ENCODE measurements around the gene FN1. TPM values are rescaled to one million over a fixed set of nuclear protein-coding genes. Genes with fewer than 3 reads are reported as not detected.

Gene FN1
- total and polyA plus RNA-seq, 4 donors, result 916 to 12,965 (median 5,646) TPM

GRCh38 chr2:215372968-215373649 is 62.8 kb downstream of the FN1 start:
- no peaks in the 10 kb centered on the region for H3K4me1 ChIP-seq (ENCODE audit: control insufficient read depth in 1 of 2, insufficient read depth in 2 of 2, low read length in 2 of 2)
- H3K4me3 ChIP-seq (ENCODE audit: low read length in 2 of 2), result no peak overlapping the region
- WGBS, 2 donors, result 77 to 78% methylated on average over 9 of the region's 9 CpGs
- no peaks in the 10 kb centered on the region for H3K27me3 ChIP-seq (ENCODE audit: control insufficient read depth in 1 of 2, insufficient read depth in 2 of 2, low read length in 1 of 2)
- DNase-seq (no peak), ATAC-seq (ENCODE audit: low FRiP score) (no peak)
- H3K9me3 ChIP-seq (ENCODE audit: control insufficient read depth, low read length), result no peaks in the 10 kb centered on the region
- peaks cover 27% of the 10 kb centered on the region in 2 donors for H3K36me3 ChIP-seq (ENCODE audit: control insufficient read depth in 1 of 2, insufficient read depth in 2 of 2, low read length in 1 of 2)
- intact Hi-C loops (cut with DNase I), result loop anchor here in 1 of 2 donors (10.0 kb wide), 1 partner anchor 52 kb away; no protein-coding TSS in a partner anchor
- no peak overlapping the region for H3K27ac ChIP-seq (ENCODE audit: low read depth in 1 of 2, low read length in 2 of 2)

- intact Hi-C loops (cut with DNase I), result loop anchor here in 1 of 2 donors (10.0 kb wide), 1 partner anchor 53 kb away; no protein-coding TSS in a partner anchor
- DNase-seq (no peak), ATAC-seq (ENCODE audit: low FRiP score) (no peak)
- H3K4me3 ChIP-seq (ENCODE audit: low read length in 2 of 2), result no peak overlapping the region
- H3K9me3 ChIP-seq (ENCODE audit: control insufficient read depth, low read length), result no peaks in the 10 kb centered on the region
- H3K36me3 ChIP-seq (ENCODE audit: control insufficient read depth in 1 of 2, insufficient read depth in 2 of 2, low read length in 1 of 2), result peaks cover 20 to 27% of the 10 kb centered on the region in 2 donors
- WGBS, 2 donors, result 77% methylated on average over 14 of the region's 14 CpGs
- no peaks in the 10 kb centered on the region for H3K4me1 ChIP-seq (ENCODE audit: control insufficient read depth in 1 of 2, insufficient read depth in 2 of 2, low read length in 2 of 2)
- no peaks in the 10 kb centered on the region for H3K27me3 ChIP-seq (ENCODE audit: control insufficient read depth in 1 of 2, insufficient read depth in 2 of 2, low read length in 1 of 2)
- no peak overlapping the region for H3K27ac ChIP-seq (ENCODE audit: low read depth in 1 of 2, low read length in 2 of 2)
These were observed 63.7 kb downstream of the FN1 start for GRCh38 chr2:215371915-215372897.

- Histone ChIP-seq H3K4me1 (ENCODE audit: control insufficient read depth in 1 of 2, insufficient read depth in 2 of 2, low read length in 2 of 2) (no peaks in the 10 kb centered on the region), H3K4me3 (ENCODE audit: low read length in 2 of 2) (no peak overlapping the region), H3K9me3 (ENCODE audit: control insufficient read depth, low read length) (no peaks in the 10 kb centered on the region), H3K27ac (ENCODE audit: low read depth in 1 of 2, low read length in 2 of 2) (peak overlapping the region in 1 of 2 donors; percentile 6), H3K27me3 (ENCODE audit: control insufficient read depth in 1 of 2, insufficient read depth in 2 of 2, low read length in 1 of 2) (no peaks in the 10 kb centered on the region), H3K36me3 (ENCODE audit: control insufficient read depth in 1 of 2, insufficient read depth in 2 of 2, low read length in 1 of 2) (peaks cover 16 to 24% of the 10 kb centered on the region in 2 donors)
- intact Hi-C loops (cut with DNase I), result loop anchor here in 1 of 2 donors (10.0 kb wide), 1 partner anchor 54 kb away; no protein-coding TSS in a partner anchor
- WGBS, 2 donors, result 65 to 66% methylated on average over 14 of the region's 14 CpGs
- DNase-seq (no peak), ATAC-seq (ENCODE audit: low FRiP score) (no peak)
These were observed 65.5 kb downstream of the FN1 start for GRCh38 chr2:215370112-215370965.

GRCh38 chr2:215369181-215369760 is 66.6 kb downstream of the FN1 start:
- intact Hi-C loops (cut with DNase I), result loop anchor here in 1 of 2 donors (10.0 kb wide), 1 partner anchor 46 kb away; no protein-coding TSS in a partner anchor
- DNase-seq (no peak), ATAC-seq (ENCODE audit: low FRiP score) (no peak)
- Histone ChIP-seq H3K4me3 (ENCODE audit: low read length in 2 of 2) (no peak overlapping the region), H3K9me3 (ENCODE audit: control insufficient read depth, low read length) (no peaks in the 10 kb centered on the region), H3K27me3 (ENCODE audit: control insufficient read depth in 1 of 2, insufficient read depth in 2 of 2, low read length in 1 of 2) (no peaks in the 10 kb centered on the region), H3K27ac (ENCODE audit: low read depth in 1 of 2, low read length in 2 of 2) (no peak overlapping the region), H3K36me3 (ENCODE audit: control insufficient read depth in 1 of 2, insufficient read depth in 2 of 2, low read length in 1 of 2) (peaks cover 18 to 21% of the 10 kb centered on the region in 2 donors), H3K4me1 (ENCODE audit: control insufficient read depth in 1 of 2, insufficient read depth in 2 of 2, low read length in 2 of 2) (no peaks in the 10 kb centered on the region)
- 52 to 54% methylated on average over 3 of the region's 3 CpGs for WGBS, 2 donors

- Histone ChIP-seq H3K27me3 (ENCODE audit: control insufficient read depth in 1 of 2, insufficient read depth in 2 of 2, low read length in 1 of 2) (no peaks in the 10 kb centered on the region), H3K4me1 (ENCODE audit: control insufficient read depth in 1 of 2, insufficient read depth in 2 of 2, low read length in 2 of 2) (no peaks in the 10 kb centered on the region), H3K36me3 (ENCODE audit: control insufficient read depth in 1 of 2, insufficient read depth in 2 of 2, low read length in 1 of 2) (peaks cover 14 to 23% of the 10 kb centered on the region in 2 donors), H3K27ac (ENCODE audit: low read depth in 1 of 2, low read length in 2 of 2) (no peak overlapping the region), H3K4me3 (ENCODE audit: low read length in 2 of 2) (no peak overlapping the region), H3K9me3 (ENCODE audit: control insufficient read depth, low read length) (no peaks in the 10 kb centered on the region)
- intact Hi-C loops (cut with DNase I), result loop anchor here in 1 of 2 donors (10.0 kb wide), 1 partner anchor 46 kb away; no protein-coding TSS in a partner anchor
- no peak for DNase-seq
- ATAC-seq (ENCODE audit: low FRiP score), result no peak
These were observed 67.4 kb downstream of the FN1 start for GRCh38 chr2:215368493-215368809.

GRCh38 chr2:215367662-215368492 is 68.0 kb downstream of the FN1 start:
- Histone ChIP-seq H3K4me3 (ENCODE audit: low read length in 2 of 2) (no peak overlapping the region), H3K36me3 (ENCODE audit: control insufficient read depth in 1 of 2, insufficient read depth in 2 of 2, low read length in 1 of 2) (peaks cover 14 to 21% of the 10 kb centered on the region in 2 donors), H3K9me3 (ENCODE audit: control insufficient read depth, low read length) (no peaks in the 10 kb centered on the region), H3K27ac (ENCODE audit: low read depth in 1 of 2, low read length in 2 of 2) (no peak overlapping the region), H3K4me1 (ENCODE audit: control insufficient read depth in 1 of 2, insufficient read depth in 2 of 2, low read length in 2 of 2) (no peaks in the 10 kb centered on the region), H3K27me3 (ENCODE audit: control insufficient read depth in 1 of 2, insufficient read depth in 2 of 2, low read length in 1 of 2) (no peaks in the 10 kb centered on the region)
- ATAC-seq (ENCODE audit: low FRiP score), result no peak
- DNase-seq, result no peak
- 71 to 73% methylated on average over 11 of the region's 11 CpGs for WGBS, 2 donors
- intact Hi-C loops (cut with DNase I), result loop anchor here in 1 of 2 donors (10.0 kb wide), 1 partner anchor 47 kb away; no protein-coding TSS in a partner anchor

- Histone ChIP-seq H3K4me1 (ENCODE audit: control insufficient read depth in 1 of 2, insufficient read depth in 2 of 2, low read length in 2 of 2) (no peaks in the 10 kb centered on the region), H3K36me3 (ENCODE audit: control insufficient read depth in 1 of 2, insufficient read depth in 2 of 2, low read length in 1 of 2) (peaks cover 9 to 22% of the 10 kb centered on the region in 2 donors), H3K27ac (ENCODE audit: low read depth in 1 of 2, low read length in 2 of 2) (no peak overlapping the region), H3K4me3 (ENCODE audit: low read length in 2 of 2) (no peak overlapping the region), H3K27me3 (ENCODE audit: control insufficient read depth in 1 of 2, insufficient read depth in 2 of 2, low read length in 1 of 2) (no peaks in the 10 kb centered on the region), H3K9me3 (ENCODE audit: control insufficient read depth, low read length) (no peaks in the 10 kb centered on the region)
- DNase-seq (no peak), ATAC-seq (ENCODE audit: low FRiP score) (no peak)
- intact Hi-C loops (cut with DNase I), result loop anchor here in 1 of 2 donors (10.0 kb wide), 1 partner anchor 48 kb away; no protein-coding TSS in a partner anchor
- WGBS, 2 donors, result 79 to 84% methylated on average over 4 of the region's 4 CpGs
These were observed 69.3 kb downstream of the FN1 start for GRCh38 chr2:215366440-215367032.
